HPDE6-E6E7 (cell line): ENCODE results near the gene GREB1.

Source experiments
- DNase-seq: peaks from one replicate; pipeline ENCODE4 v3.0.0; 2011; ENCODE audit warnings: missing footprints; ENCODE audit errors: extremely low spot score

Gene GREB1

DNA sequence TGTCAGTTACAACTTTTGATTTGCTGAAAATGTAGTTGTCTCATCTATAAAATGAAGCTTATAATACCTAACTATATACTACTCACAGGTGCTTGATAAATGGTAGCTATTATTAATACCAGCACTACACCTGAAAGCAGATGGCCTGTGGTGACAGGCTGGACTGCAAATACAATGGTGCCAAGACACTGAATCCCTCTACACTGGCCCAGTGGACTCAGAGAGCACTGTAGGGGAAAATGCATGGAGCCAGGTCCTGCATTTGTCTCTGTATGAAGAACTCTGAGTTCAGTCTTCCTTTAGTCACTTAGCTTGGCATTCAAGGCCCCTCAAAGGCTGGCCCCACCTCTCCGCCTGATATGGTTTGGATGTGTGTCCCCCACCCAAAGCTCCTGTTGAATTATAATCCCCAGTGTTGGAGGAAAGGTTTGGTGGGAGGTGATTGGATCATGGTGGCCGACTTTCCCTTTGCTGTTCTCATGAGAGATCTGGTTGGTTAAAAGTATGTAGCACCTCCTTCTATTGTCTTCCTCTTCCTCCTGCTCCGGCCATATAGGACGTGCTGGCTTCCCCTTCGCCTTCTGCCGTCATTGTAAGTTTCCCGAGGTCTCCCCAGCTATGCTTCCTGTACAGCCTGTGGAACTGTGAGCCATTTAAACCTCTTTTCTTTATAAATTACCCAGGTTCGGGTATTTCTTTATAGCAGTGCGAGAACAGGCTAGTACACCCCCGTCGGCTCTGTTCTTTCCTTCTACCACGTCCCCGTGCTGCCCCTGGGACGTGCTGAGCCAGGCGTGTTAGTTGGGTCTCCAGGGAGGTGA lies 147.3 kb downstream of the GREB1 start:
- no peak for DNase-seq

DNA sequence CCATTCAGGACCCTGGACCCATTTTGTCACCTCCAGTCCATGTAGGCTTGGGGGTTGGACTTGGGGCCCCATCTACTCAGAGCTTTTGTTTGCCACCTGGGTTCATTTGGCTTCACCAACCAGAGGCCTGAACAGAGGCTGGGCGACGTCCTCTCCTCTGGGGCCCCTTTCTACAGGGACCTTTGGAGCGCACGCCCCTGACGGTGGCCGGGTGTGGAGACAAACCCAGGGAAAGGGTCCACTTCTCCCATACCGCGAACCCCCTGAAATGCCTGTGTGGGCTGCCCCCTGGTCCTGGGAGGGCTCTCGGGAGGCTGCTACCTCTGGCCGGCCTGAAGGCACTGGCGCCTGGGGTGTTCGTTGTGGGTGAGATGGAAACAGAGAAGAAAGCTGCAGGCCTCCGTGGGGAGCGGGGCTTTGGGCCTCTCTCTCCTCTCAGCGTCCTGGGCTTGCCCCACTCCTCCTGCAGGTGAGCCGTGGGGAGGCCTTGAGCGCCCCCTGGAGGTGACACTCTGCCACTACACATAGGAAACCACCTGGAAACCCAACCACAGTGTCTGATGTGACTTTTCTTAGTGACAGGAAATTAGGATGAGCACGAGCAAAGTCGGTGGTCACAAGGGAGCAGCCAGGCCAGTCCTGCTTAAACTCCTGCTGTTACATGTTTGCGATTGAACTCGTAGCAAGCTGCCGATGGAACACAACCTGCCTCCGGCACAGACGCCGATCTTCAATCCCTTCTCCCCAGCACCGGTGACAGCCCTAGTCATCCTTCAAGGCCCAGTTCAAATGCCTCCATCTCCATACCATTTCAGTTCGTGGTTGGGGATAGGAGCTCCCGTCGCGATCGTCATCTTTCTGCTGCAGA lies 148.1 kb downstream of the GREB1 start:
- DNase-seq = peak; percentile 65

DNA sequence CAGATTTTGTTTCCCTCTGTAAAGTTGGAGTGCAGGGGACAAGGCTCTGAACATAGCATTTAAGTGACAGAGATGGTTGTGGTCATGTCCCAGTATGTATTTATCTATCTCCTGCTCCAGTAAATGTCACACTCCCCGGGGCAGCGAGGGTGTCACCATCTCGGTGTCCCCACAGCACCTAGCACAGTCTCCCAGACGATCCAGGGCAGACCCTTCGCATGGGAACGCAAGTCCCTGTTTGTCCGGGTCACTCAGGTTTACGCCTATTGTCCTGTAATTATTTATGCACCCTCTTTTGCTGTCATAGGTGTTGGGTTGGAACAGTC lies 148.7 kb downstream of the GREB1 start:
- DNase-seq = no peak

DNA sequence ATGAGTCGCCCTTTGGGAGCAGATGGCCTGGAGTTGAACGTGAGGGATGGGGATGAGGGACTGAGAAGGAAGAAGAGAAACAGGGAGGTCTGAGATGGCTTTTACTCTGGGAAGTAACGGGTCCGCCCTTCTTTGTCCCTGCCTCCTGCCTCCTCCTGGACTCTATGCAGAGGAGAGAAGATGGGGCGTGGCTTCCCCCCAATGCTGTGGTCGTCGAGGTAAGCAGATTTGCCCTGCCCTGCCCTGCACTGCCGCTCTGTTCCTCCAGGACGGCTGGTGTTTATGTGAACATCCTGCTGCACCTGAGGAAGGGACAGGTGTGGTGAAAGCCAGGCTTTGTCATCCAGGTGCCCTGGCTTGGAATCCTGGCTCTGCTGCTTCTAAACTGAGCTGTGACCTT lies 149.6 kb downstream of the GREB1 start:
- no peak for DNase-seq

DNA sequence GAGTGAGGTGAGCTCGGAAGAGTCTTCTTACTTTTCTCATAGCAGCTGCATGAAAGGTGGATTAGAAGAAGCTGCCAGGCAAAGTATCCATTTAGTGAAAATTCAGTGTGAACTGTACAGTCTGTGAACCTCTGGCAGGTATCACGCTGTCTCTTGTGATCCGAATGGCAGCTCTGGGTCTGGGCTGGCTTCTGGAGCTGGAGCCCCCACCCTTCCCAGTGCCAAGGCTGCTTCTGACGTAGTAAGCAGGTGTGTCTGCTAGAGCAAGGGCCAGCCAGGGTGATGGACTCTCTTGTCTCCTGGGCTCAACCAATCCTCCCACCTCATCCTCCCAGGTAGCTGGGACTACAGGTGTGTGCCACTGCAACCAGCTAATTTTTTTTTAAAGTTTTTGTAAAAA lies 150.1 kb downstream of the GREB1 start:
- no peak for DNase-seq

DNA sequence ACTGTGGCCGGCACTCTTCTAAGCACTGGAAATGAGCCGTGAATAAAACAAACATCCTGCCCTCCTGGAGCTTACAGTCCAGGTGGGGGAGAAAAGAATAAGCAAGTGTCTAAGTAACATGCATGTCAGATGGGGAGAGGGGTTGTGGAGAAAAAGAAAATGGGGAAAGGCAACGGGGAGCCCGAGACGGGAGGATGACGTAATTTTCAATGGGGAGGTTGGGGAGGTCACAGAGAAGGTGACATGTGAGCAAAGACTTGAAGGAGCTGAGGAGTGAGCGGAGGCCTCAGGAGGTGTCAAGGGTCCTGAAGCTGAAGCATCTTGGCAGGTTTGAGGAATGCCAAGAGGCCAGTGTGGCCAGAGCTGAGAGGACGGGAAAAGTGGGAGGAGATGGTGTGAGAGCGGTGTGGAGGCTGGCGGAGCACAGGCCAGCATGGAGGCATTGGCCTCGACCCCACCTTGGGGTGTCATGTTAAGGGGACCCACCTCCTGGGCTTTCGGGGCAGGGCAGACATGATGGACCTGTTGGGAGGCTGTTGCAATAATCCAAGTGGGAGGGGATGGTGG lies 151.1 kb downstream of the GREB1 start:
- DNase-seq = no peak

DNA sequence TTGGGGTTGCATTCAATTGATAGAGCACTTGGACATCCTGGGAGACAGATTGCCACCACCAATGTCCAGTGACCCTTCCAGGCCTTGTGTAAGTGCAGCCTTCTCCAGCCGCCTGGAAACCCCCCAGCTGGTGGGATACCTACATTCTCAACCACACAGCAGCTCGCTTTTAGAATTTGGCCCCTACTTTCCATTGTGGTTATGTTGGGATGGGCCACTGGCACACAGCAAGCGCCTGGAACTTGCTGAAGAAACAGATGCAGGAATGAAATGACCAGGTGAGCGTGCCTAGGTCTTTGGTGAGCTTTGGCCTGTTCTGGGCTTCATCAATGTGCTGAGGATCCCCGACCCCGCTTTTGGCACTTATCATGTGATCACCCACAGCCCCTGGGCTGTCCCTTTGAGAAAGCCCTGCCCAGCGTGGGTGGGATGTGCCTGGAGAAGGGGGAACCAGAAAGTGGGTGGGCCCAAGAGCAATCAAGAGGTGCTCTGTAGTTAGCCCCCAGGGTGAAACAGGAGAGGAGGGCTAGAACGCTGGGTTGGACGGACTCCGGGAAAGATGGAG lies 152.1 kb downstream of the GREB1 start:
- DNase-seq = no peak

DNA sequence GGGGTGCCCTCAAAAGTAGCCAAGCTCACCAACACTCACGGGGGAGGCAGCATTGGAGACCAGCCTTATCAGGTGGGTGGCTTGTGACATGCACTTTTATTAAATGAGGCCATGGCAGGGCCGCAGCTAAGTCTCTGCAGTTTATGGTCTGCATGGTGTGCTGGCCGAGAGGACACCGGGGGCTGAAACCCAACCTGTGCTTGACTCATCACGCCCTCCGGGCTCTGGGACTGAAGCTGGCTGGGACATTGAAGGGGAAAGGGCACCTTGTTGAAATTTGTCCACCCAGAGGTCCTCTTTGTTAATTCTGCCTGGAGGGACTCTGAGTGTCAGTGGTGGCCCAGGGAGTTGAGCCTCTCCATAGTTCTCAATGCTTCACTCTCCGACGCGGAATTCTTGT lies 153.9 kb downstream of the GREB1 start:
- DNase-seq = no peak

GRCh38 chr2:11688222-11689069 lies 154.6 kb downstream of the GREB1 start:
- DNase-seq = peak; percentile 84

- no peak for DNase-seq
Observed at GRCh38 chr2:11691076-11691660, 157.3 kb downstream of the GREB1 start.
